AG04450 (cell line): ENCODE data around the gene TAX1BP1. TPM values are rescaled to one million over a fixed set of nuclear protein-coding genes. Genes with fewer than 3 reads are reported as not detected.

Experiments used
- CTCF ChIA-PET: fragments of 300-600, 350-600 bp; formaldehyde crosslinking; extraction: SDS; loops from one replicate; lab custom pipeline; 2022; ENCODE audit warnings: antibody characterized with exemption, inconsistent platforms; lab: Charles Lee
- POLR2A ChIA-PET: fragments of 350-600 bp; formaldehyde crosslinking; extraction: SDS; loops from one replicate; lab custom pipeline; 2021; ENCODE audit warnings: antibody characterized with exemption, inconsistent platforms; lab: Yijun Ruan, JAX
- DNase-seq: peaks from one replicate; pipeline ENCODE4 v3.0.0-alpha.2; 2011; ENCODE audit warnings: low read depth, low spot score
- H3K27ac ChIP-seq: one replicate; pipeline ENCODE4 v1.5.1; 2012; ENCODE audit warnings: low read depth, low read length, control low read depth
- H3K27me3 ChIP-seq: one replicate; pipeline ENCODE4 v1.6.0; 2012; ENCODE audit warnings: low read length; ENCODE audit not compliant: control insufficient read depth, insufficient read depth
- H3K4me3 ChIP-seq: 2 replicates; pipeline ENCODE4 v1.5.1; 2011; ENCODE audit warnings: mild to moderate bottlenecking, low read depth, low read length, control low read depth
- H3K9me3 ChIP-seq: 2 replicates; pipeline ENCODE4 v1.5.1; 2012; ENCODE audit warnings: low read length; ENCODE audit not compliant: control insufficient read depth, insufficient read depth
- polyA plus RNA-seq: library from polyadenylated mRNA; depleted of rRNA; stranded (reverse); fragments of >200 nt; gene quantifications from 2 replicates; pipeline ENCODE4 v1.2.3, GENCODE V29; 2011; rRNA removed
- TF ChIP-seq, protein P1 (sequence below): IDR thresholded peaks from 2 replicates; pipeline ENCODE4 v1.5.1; 2011; ENCODE audit warnings: low read depth, low read length, control low read depth, inconsistent platforms

TAX1BP1 gene
- polyA plus RNA-seq, 1 experiment, result 116 TPM

DNA sequence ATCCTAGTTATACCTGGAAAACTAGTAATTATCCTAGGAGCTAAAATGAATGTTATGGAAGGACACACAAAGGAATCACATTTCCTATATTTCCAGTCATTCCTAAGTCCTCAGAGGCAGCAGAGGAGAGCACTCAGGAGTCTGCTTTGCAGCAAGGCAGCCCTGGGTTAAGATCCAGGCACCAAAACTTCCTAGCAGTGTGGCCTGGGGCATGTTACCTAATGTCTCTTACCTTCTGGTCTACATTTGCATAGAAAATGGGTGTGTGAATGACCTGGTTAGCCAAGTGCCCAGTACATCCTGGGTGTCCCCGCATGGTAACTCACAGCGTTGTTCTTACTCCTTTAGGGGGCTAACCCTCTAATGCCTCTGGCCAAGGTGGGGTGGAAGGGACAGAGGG is 135.9 kb downstream of the TAX1BP1 start:
- Histone ChIP-seq H3K27ac (no peak overlapping the region), H3K4me3 (no peak overlapping the region), H3K9me3 (no peaks in the 10 kb centered on the region), H3K27me3 (no peaks in the 10 kb centered on the region)
- ChIA-PET POLR2A (no interaction called here), CTCF (no interaction called here)
- no peak for DNase-seq
- TF ChIP-seq, protein P1, sequence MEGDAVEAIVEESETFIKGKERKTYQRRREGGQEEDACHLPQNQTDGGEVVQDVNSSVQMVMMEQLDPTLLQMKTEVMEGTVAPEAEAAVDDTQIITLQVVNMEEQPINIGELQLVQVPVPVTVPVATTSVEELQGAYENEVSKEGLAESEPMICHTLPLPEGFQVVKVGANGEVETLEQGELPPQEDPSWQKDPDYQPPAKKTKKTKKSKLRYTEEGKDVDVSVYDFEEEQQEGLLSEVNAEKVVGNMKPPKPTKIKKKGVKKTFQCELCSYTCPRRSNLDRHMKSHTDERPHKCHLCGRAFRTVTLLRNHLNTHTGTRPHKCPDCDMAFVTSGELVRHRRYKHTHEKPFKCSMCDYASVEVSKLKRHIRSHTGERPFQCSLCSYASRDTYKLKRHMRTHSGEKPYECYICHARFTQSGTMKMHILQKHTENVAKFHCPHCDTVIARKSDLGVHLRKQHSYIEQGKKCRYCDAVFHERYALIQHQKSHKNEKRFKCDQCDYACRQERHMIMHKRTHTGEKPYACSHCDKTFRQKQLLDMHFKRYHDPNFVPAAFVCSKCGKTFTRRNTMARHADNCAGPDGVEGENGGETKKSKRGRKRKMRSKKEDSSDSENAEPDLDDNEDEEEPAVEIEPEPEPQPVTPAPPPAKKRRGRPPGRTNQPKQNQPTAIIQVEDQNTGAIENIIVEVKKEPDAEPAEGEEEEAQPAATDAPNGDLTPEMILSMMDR, result no peak

DNA sequence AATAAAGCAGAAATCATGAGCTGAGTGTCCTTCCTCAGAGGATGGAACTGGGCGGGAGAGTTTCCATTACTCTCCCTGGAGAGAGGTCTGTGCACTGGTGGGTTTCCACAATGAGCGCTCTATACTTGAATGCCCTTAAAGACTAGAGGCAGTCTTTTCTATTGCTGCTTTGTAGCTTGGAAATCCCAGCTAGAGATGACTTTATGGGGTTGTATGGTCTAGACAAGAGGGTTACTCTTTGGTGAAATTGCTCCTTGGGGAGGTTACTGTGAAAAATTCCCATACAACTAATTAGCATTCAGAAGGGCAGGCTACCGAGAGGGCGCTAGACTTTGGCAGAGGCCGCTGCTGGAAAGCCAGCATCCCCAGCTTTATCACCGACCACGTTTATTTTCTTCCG is 136.8 kb downstream of the TAX1BP1 start:
- Histone ChIP-seq H3K4me3 (no peak overlapping the region), H3K27me3 (no peaks in the 10 kb centered on the region), H3K9me3 (no peaks in the 10 kb centered on the region), H3K27ac (no peak overlapping the region)
- TF ChIP-seq, protein P1, result no peak
- POLR2A ChIA-PET, result no interaction called here
- CTCF ChIA-PET, result no interaction called here
- DNase-seq, result no peak

Other genes with a start within 250 kb of the TAX1BP1 start
- 74.1 and 86.3 TPM in 2 replicates for gene HIBADH, start 77.3 kb upstream of the TAX1BP1 start, polyA plus RNA-seq